ENCODE measurements around the gene AXL. TPM values are rescaled to one million over a fixed set of nuclear protein-coding genes. Genes with fewer than 3 reads are reported as not detected.

Gene AXL
- total and polyA plus RNA-seq, 10 donors = 2.3 to 135 (median 61.5) TPM

DNA sequence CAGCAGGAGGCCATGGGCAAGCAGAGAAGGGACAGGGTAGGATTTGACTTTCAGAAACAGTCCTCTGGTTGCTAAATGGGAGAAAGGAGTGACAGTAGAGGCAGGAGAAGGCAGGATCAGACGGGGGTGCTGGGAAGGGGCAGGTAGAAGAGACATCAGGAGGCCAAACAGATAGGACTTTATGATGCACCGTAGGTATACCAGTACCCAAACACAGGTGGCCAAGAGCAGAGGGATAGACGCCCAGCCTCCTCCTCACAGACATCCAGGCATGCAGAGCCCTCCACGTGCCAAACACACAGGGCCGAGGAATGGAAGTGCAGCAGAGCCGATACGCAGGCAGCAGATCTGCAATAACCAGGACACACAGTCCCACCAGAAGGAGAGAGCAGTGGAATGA is 1.3 kb upstream of the AXL start:
- H3K36me3 ChIP-seq = no peaks in the 10 kb centered on the region
- DNase-seq = no peak
- H3K9me3 ChIP-seq = no peaks in the 10 kb centered on the region
- no peak overlapping the region for H3K4me3 ChIP-seq
- WGBS, 5 donors = 72 to 89% (median 82%) methylated on average over 7 of the region's 7 CpGs
- peaks cover 0 to 50% (median 18%) of the 10 kb centered on the region in 7 donors for H3K27me3 ChIP-seq (replicated peaks in 1 of 7)
- H3K27ac ChIP-seq = peak overlapping the region in 3 of 8 donors; percentile 80 to 81 (median 81)
- intact Hi-C loops (cut with DNase I; ENCODE audit: low total_unique reads) = no loop called here
- no peak for TF ChIP-seq POLR2A (IDR thresholded peaks at IDR 0.05)
- TF ChIP-seq, protein P1, sequence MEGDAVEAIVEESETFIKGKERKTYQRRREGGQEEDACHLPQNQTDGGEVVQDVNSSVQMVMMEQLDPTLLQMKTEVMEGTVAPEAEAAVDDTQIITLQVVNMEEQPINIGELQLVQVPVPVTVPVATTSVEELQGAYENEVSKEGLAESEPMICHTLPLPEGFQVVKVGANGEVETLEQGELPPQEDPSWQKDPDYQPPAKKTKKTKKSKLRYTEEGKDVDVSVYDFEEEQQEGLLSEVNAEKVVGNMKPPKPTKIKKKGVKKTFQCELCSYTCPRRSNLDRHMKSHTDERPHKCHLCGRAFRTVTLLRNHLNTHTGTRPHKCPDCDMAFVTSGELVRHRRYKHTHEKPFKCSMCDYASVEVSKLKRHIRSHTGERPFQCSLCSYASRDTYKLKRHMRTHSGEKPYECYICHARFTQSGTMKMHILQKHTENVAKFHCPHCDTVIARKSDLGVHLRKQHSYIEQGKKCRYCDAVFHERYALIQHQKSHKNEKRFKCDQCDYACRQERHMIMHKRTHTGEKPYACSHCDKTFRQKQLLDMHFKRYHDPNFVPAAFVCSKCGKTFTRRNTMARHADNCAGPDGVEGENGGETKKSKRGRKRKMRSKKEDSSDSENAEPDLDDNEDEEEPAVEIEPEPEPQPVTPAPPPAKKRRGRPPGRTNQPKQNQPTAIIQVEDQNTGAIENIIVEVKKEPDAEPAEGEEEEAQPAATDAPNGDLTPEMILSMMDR (IDR thresholded peaks at IDR 0.05 in 8 of 11, conservative IDR thresholded peaks at IDR 0.05 in 3 of 11) = no peak
- TF ChIP-seq POLR2AphosphoS5 (IDR thresholded peaks at IDR 0.05) = no peak
- peaks cover 0 to 18% (median 2%) of the 10 kb centered on the region in 6 donors for H3K4me1 ChIP-seq

DNA sequence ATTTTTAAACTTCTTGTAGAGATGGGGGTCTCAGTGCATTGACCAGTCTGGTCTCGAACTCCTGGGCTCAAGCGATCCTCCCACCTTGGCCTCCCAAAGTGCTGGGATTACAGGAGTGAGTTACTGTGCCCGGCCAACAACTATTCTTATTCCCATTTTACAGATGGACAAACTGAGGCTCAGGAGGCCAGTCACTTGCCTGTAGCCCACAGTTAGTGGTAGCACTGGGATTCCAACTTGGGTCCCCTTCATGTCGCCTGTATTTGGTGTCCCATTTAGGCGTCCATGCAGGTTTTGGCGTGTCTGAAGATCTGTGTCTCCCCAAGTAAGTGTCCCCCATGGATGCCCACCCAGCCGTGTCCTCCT is 791 bp upstream of the AXL start:
- H3K27me3 ChIP-seq (replicated peaks in 1 of 7) = peaks cover 0 to 50% (median 18%) of the 10 kb centered on the region in 7 donors
- TF ChIP-seq POLR2A (IDR thresholded peaks at IDR 0.05) (no peak), POLR2AphosphoS5 (IDR thresholded peaks at IDR 0.05) (no peak)
- TF ChIP-seq, protein P1 (IDR thresholded peaks at IDR 0.05 in 8 of 11, conservative IDR thresholded peaks at IDR 0.05 in 3 of 11) = no peak
- peak overlapping the region in 6 of 8 donors; percentile 51 to 83 (median 80) for H3K27ac ChIP-seq

DNA sequence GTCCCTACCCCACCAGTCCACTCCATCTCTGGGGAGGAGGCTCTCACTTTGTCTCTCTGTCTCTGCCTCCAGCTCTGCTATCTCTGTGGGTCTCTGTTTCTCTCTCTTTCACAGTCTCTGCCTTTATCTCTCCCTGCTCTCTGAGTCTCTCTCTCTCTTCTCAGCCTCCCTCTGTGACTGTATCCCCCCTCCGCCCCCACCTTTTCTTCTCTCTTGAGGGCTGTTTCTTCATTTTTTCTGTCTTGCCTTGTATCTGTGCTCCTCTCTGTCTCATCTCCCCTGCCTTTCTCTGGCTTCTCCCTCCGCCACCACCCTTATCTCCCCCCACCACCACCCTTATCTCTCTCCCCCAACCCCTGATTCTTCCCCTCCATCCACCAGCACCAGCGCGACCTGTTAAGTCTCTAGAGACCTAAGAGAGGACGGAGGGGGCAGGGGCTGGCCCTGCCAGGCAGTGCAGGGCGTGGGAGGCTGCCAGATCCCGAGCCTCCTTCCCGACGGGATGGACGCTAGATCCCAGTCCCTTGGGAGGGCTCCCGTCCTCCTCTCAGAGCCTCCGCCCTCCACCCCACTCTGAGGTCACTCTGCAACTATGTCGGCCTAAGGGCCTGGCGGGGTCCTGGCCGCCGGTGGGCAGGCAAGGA is 1.0 kb downstream of the AXL start:
- Histone ChIP-seq H3K4me1 (peaks cover 0 to 27% (median 2%) of the 10 kb centered on the region in 6 donors), H3K4me3 (peak overlapping the region in 7 of 8 donors; percentile 2 to 69 (median 37)), H3K27ac (peak overlapping the region in 7 of 8 donors; percentile 15 to 83 (median 80)), H3K9me3 (no peaks in the 10 kb centered on the region), H3K27me3 (replicated peaks in 1 of 7) (peaks cover 0 to 59% (median 18%) of the 10 kb centered on the region in 7 donors), H3K36me3 (no peaks in the 10 kb centered on the region)
- TF ChIP-seq, protein P1 (IDR thresholded peaks at IDR 0.05 in 8 of 11, conservative IDR thresholded peaks at IDR 0.05 in 3 of 11) = no peak
- no peak for TF ChIP-seq POLR2A (IDR thresholded peaks at IDR 0.05)
- peak in 2 of 3 donors; percentile 46 to 60 for TF ChIP-seq POLR2AphosphoS5 (IDR thresholded peaks at IDR 0.05)
- no peak for DNase-seq
- WGBS, 5 donors = 47 to 60% (median 51%) methylated on average over 15 to 16 of the region's 16 CpGs
- intact Hi-C loops (cut with DNase I; ENCODE audit: low total_unique reads) = no loop called here

More for the DNA sequence above, 791 bp upstream of the AXL start:
- Histone ChIP-seq H3K4me3 (peak overlapping the region in 2 of 8 donors; percentile 58 to 69), H3K9me3 (no peaks in the 10 kb centered on the region), H3K36me3 (no peaks in the 10 kb centered on the region), H3K4me1 (peaks cover 0 to 20% (median 2%) of the 10 kb centered on the region in 6 donors)
- intact Hi-C loops (cut with DNase I; ENCODE audit: low total_unique reads) = no loop called here
- no peak for DNase-seq
- WGBS, 5 donors = 71 to 86% (median 78%) methylated on average over 7 of the region's 7 CpGs

DNA sequence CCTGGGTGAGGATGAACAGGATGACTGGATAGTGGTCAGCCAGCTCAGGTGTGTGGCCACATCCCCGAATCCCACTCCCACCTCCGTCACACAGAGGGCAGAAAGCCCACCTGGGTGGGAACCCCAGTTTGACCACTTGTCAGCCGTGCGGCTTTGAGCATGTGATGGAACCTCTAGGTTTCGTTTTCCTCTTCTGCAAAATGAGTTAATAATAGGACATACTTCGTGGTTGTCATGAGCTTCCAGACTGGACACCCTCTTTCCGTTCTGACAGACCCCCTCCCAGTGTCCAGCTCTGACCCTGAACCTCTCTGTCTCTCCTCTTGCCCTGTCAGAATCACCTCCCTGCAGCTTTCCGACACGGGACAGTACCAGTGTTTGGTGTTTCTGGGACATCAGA is 1.8 kb downstream of the AXL start:
- peak overlapping the region in 6 of 8 donors; percentile 2 to 69 (median 38) for H3K4me3 ChIP-seq
- 48 to 72% (median 65%) methylated on average over 8 to 9 of the region's 9 CpGs for WGBS, 5 donors
- intact Hi-C loops (cut with DNase I; ENCODE audit: low total_unique reads) = no loop called here
- DNase-seq = no peak
- no peaks in the 10 kb centered on the region for H3K36me3 ChIP-seq
- TF ChIP-seq POLR2AphosphoS5 (IDR thresholded peaks at IDR 0.05) = no peak
- TF ChIP-seq POLR2A (IDR thresholded peaks at IDR 0.05) = no peak
- no peaks in the 10 kb centered on the region for H3K9me3 ChIP-seq
- peaks cover 0 to 35% (median 4%) of the 10 kb centered on the region in 6 donors for H3K4me1 ChIP-seq
- H3K27me3 ChIP-seq (replicated peaks in 1 of 7) = peaks cover 0 to 66% (median 18%) of the 10 kb centered on the region in 7 donors
- peak overlapping the region in 6 of 8 donors; percentile 77 to 83 (median 80) for H3K27ac ChIP-seq
